OCI-LY3 (cell line): ENCODE measurements around the gene SNX25.

Source experiments
- CTCF ChIP-seq: fragments of 200-600, 300-600 bp; sonication (generic); IDR thresholded peaks from 2 replicates; pipeline ENCODE4 v1.5.1; 2014; ENCODE audit warnings: antibody characterized with exemption, low read length, low read depth
- EZH2phosphoT487 ChIP-seq: fragments of 200-600 bp; shearing (Covaris generic); IDR thresholded peaks from 2 replicates; pipeline ENCODE4 v1.6.1; 2018; ENCODE audit warnings: antibody characterized with exemption, mixed run types, low read depth

- TF ChIP-seq CTCF (no peak), EZH2phosphoT487 (no peak)
Observed at GRCh38 chr4:185229021-185229818, 19.8 kb downstream of the SNX25 start.
